Activated CD8-positive, alpha-beta T cell treated with anti-CD3 and anti-CD28 coated beads, Interleukin-2, amount 10 ng/mL, durations not matched to agents 7 days and 5 days (primary cell): ENCODE data around the gene PML. TPM values are rescaled to one million over a fixed set of nuclear protein-coding genes. Genes with fewer than 3 reads are reported as not detected.
"Not testable (repeated sequence)": the region's sequence is repeated elsewhere in the genome, so short reads cannot be mapped to it uniquely, and the experiment has no call there.

Source experiments
- ATAC-seq: fragments of 150-1000 bp; cut with Tn5 transposase; one replicate; pipeline ENCODE4 v1.10.0; 2021; ENCODE audit warnings: moderate library complexity
- CTCF ChIA-PET: fragments of 350-600 bp; sonication (Branson Sonifier 250); formaldehyde crosslinking; loops from one replicate; lab custom pipeline; 2021; ENCODE audit warnings: antibody characterized with exemption; lab: Charles Lee
- POLR2A ChIA-PET: fragments of 350-600 bp; sonication (Branson Sonifier 250); formaldehyde crosslinking; loops from one replicate; lab custom pipeline; 2021; ENCODE audit warnings: antibody characterized with exemption; lab: Charles Lee
- DNase-seq: peaks from one replicate; pipeline ENCODE4 v3.0.0-alpha.2; 2020
- H3K27ac Mint-ChIP-seq: one replicate; pipeline ENCODE4 v1.8.0; 2021; ENCODE audit warnings: mild to moderate bottlenecking, mixed read lengths
- H3K27me3 Mint-ChIP-seq: one replicate; pipeline ENCODE4 v1.8.0; 2021; ENCODE audit warnings: low read depth, mixed read lengths
- H3K36me3 Mint-ChIP-seq: one replicate; pipeline ENCODE4 v1.8.0; 2021; ENCODE audit warnings: low read depth, mixed read lengths
- H3K4me1 Mint-ChIP-seq: one replicate; pipeline ENCODE4 v1.8.0; 2021; ENCODE audit warnings: low read depth, mixed read lengths
- H3K4me3 Mint-ChIP-seq: one replicate; pipeline ENCODE4 v1.8.0; 2021; ENCODE audit warnings: mild to moderate bottlenecking, mixed read lengths
- H3K9me3 Mint-ChIP-seq: one replicate; pipeline ENCODE4 v1.8.0; 2022; ENCODE audit warnings: mixed read lengths; ENCODE audit not compliant: insufficient read depth
- total RNA-seq, 2 experiments: library from RNA; stranded (reverse); gene quantifications; one replicate each; pipeline ENCODE4 v1.2.3, GENCODE V29; 2021

Gene PML
- total RNA-seq, 2 experiments from 2014 or later, result 108 to 115 TPM

DNA sequence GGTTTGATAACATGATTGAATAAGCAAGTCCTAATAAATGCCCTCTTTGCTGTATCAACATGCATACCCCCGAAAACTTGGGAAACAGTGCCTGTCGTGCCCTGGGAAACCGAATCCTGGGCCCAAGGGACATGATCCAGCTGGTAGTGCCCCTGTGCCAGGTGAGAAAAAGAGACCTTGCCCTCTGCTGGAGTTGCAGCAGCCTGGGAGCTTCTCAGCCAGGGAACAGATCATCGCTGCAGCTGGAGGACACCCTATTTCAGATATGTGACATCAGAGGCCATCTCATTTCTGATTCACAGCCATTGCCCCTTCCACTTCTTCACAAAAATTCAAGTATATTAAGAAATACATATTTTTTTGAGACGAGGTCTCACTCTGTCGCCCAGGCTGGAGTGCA lies 34.7 kb upstream of the PML start:
- ATAC-seq (no peak), DNase-seq (no peak)
- Mint-ChIP-seq H3K4me3 (peak overlapping the region; percentile 52), H3K27ac (peak overlapping the region; percentile 85), H3K9me3 (no peaks in the 10 kb centered on the region), H3K36me3 (no peaks in the 10 kb centered on the region), H3K27me3 (no peaks in the 10 kb centered on the region), H3K4me1 (peaks cover 37% of the 10 kb centered on the region)
- POLR2A ChIA-PET, result interaction anchor here (0.6 to 1.1 kb wide), 3 partner anchors 14 to 51 kb away, joined by 3 read pairs; no protein-coding TSS in a partner anchor
- CTCF ChIA-PET, result interaction anchor here (0.8 to 14.6 kb wide), 10 partner anchors 10 to 89 kb away, joined by 3 to 310 read pairs (median 6); partner anchors contain the start of gene PML

DNA sequence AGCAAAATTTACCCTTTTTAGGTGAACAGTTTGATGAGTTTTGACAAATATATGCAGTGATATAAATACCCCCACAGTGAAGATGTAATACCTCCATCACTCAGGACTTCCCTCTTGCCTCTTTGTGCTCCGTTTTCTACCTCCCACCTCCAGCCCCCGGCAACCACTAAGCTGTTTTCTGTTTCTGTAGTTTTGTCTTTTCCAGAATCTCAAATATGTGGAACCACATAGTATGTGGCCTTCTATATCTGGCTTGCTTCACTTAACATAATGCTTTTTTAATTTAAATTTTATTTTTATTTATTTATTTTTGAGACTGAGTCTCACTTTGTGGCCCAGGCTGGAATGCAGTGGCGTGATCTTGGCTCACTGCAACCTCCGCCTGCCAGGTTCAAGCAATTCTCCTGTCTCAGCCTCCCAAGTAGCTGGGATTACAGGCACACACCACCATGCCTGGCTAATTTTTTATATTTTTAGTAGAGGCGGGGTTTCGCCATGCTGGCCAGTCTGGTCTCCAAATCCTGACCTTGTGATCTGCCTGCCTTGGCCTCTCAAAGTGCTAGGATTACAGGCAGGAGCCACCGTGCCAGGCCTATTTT lies 33.9 kb upstream of the PML start:
- not testable (repeated sequence) for H3K9me3 Mint-ChIP-seq, ATAC-seq, H3K27me3 Mint-ChIP-seq, DNase-seq, H3K36me3 Mint-ChIP-seq, H3K4me3 Mint-ChIP-seq
- ChIA-PET CTCF (interaction anchor here (0.8 to 14.6 kb wide), 5 partner anchors 9 to 54 kb away, joined by 3 to 310 read pairs (median 9); no protein-coding TSS in a partner anchor), POLR2A (interaction anchor here (0.6 to 1.1 kb wide), 2 partner anchors 13 to 26 kb away, joined by 3 read pairs; no protein-coding TSS in a partner anchor)
- H3K27ac Mint-ChIP-seq, result peak overlapping the region; percentile 58
- peaks cover 45% of the 10 kb centered on the region for H3K4me1 Mint-ChIP-seq

DNA sequence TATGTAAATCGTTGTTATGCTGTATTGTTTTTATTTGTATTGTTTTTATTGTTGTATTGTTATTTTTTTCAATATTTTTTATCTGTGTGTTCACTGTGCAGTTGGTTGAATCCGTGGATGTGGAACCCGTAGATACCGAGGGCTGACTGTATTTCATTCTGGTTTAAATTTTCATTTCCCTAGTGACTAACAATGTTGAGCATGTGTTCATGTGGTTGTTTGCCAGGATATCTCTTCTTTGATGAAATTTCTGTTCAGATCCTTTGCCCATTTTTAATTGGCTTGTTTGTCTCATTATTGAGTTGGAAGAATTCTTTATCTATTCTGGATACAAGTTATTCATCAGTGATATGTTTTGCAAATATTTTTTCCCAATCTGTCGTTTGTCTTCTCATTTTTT lies 32.1 kb upstream of the PML start:
- Mint-ChIP-seq H3K9me3 (no peaks in the 10 kb centered on the region), H3K4me3 (no peak overlapping the region), H3K4me1 (peaks cover 52% of the 10 kb centered on the region), H3K36me3 (no peaks in the 10 kb centered on the region), H3K27ac (no peak overlapping the region), H3K27me3 (no peaks in the 10 kb centered on the region)
- ChIA-PET CTCF (interaction anchor here (1.6 to 14.6 kb wide), 5 partner anchors 7 to 35 kb away, joined by 4 to 310 read pairs (median 20); partner anchors contain the start of genes PML and STOML1), POLR2A (no interaction called here)
- no peak for ATAC-seq
- DNase-seq, result no peak

DNA sequence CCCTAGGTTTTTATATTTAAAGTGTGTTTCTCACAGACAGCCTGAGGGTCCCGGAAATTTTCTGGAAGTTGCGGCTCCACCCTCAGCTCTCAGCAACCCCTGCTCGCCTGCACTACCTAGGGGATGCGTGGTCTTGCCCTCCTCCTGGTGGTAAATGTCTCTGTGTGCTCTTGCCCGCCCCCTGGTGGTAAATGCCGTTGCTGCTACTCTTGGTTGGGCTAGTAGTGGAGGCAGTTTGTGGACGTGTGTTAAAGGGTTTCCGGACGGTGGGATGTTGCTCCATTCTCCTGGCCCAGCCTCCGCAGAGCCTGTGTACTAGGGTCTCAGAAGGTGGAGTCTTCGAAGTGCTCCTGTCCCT lies 29.8 kb upstream of the PML start:
- H3K4me3 Mint-ChIP-seq, result peak overlapping the region; percentile 35
- CTCF ChIA-PET, result interaction anchor here (0.6 to 14.5 kb wide), 22 partner anchors 10 to 161 kb away, joined by 3 to 310 read pairs (median 4); partner anchors contain the start of genes PML, STOML1 and TBC1D21
- H3K27ac Mint-ChIP-seq, result peak overlapping the region; percentile 73
- no peaks in the 10 kb centered on the region for H3K27me3 Mint-ChIP-seq
- peaks cover 42% of the 10 kb centered on the region for H3K4me1 Mint-ChIP-seq
- peak; percentile 92 for DNase-seq
- H3K9me3 Mint-ChIP-seq, result no peaks in the 10 kb centered on the region
- ATAC-seq, result peak; percentile 87
- POLR2A ChIA-PET, result interaction anchor here (0.6 to 2.5 kb wide), 4 partner anchors 10 to 30 kb away, joined by 3 to 15 read pairs (median 4); partner anchors contain the start of gene PML
- H3K36me3 Mint-ChIP-seq, result no peaks in the 10 kb centered on the region

DNA sequence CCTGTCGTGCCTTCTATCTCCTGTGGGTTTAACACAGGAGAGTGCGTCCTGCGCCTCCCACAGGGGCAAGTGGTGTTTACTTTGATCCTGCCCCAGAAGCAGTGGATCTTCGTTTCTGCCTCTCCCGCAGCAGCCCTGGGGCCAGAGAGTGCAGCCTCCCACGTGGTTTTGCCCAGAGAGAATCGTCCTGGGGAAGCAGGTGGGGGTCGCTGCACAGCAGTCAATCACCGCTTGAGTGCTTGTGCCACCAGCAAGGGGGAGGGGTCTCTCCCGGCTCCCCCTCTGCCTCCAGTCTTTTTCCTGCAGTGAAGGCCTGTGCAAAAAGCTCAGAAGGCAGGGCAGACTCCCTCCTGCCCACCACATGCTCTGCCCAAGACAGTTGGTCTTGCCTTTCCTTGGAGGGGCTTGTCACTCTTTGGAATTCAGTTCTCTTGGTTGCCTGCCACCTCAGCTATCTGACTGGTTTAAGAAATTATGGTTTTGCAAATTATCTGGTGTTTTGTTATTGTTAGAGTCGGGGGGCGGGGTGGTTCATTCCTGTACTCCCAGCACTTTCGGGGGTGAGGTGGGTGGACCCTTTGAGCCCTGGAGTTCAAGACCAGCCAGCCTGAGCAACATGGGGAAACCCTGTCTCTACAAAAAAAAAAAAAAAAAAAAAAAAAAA lies 29.3 kb upstream of the PML start:
- ATAC-seq (peak; percentile 63), DNase-seq (no peak)
- Mint-ChIP-seq H3K27me3 (no peaks in the 10 kb centered on the region), H3K4me1 (peaks cover 40% of the 10 kb centered on the region), H3K4me3 (peak overlapping the region; percentile 35), H3K9me3 (no peaks in the 10 kb centered on the region), H3K27ac (peak overlapping the region; percentile 73), H3K36me3 (no peaks in the 10 kb centered on the region)
- ChIA-PET POLR2A (interaction anchor here (1.1 to 2.5 kb wide), 3 partner anchors 10 to 29 kb away, joined by 3 to 15 read pairs (median 4); partner anchors contain the start of gene PML), CTCF (interaction anchor here (0.8 to 14.5 kb wide), 14 partner anchors 9 to 160 kb away, joined by 3 to 310 read pairs (median 7); partner anchors contain the start of genes PML and STOML1)

DNA sequence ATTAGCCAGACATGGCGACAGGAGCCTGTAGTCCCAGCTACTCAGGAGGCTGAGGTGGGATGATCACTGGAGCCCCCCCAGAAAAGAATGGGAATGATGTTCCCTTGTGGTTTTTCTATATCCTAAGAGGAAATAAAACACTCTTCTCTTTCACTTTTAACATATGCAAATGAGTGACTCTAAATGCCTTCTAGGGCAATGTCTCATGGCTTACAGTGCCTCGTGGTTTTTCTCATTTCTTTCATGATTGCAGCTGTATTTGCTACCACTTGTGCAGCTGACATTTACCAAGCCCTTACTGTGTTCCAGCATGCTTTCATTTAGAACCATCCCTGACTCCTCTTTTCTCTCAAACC lies 28.8 kb upstream of the PML start:
- POLR2A ChIA-PET, result interaction anchor here (1.2 to 2.5 kb wide), 2 partner anchors 13 to 29 kb away, joined by 4 to 15 read pairs; partner anchors contain the start of gene PML

DNA sequence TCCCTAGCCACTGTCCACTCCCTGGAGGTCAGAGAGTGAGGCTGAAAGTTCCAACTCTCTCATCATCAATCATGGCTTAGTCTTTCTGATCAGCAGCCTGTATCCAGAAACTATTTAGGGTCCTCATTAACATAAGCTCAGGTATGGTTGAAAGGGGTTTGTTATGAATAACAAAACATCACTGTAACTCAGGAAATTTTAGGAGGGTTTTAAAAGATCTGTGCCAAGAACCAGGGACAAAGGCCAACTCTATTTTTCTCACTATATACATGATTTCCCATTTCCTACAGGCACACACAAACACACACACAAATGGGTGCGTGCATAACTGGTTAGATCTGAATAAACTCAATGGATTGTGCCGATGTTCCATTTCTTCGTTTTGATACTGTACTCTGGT lies 26.1 kb upstream of the PML start:
- Mint-ChIP-seq H3K27ac (no peak overlapping the region), H3K4me3 (no peak overlapping the region), H3K4me1 (peaks cover 47% of the 10 kb centered on the region), H3K9me3 (no peaks in the 10 kb centered on the region), H3K27me3 (peaks cover 3% of the 10 kb centered on the region), H3K36me3 (no peaks in the 10 kb centered on the region)
- ATAC-seq (no peak), DNase-seq (no peak)
- POLR2A ChIA-PET, result no interaction called here
- CTCF ChIA-PET, result interaction anchor here (8.5 to 14.5 kb wide), 2 partner anchors 13 to 78 kb away, joined by 177 to 310 read pairs; no protein-coding TSS in a partner anchor

More for the DNA sequence above, 28.8 kb upstream of the PML start:
- Mint-ChIP-seq H3K36me3 (no peaks in the 10 kb centered on the region), H3K27me3 (no peaks in the 10 kb centered on the region), H3K27ac (peak overlapping the region; percentile 90), H3K9me3 (no peaks in the 10 kb centered on the region), H3K4me3 (peak overlapping the region; percentile 47), H3K4me1 (peaks cover 38% of the 10 kb centered on the region)
- DNase-seq, result peak; percentile 39
- ATAC-seq, result peak; percentile 65
- CTCF ChIA-PET, result interaction anchor here (0.8 to 14.5 kb wide), 17 partner anchors 9 to 160 kb away, joined by 3 to 310 read pairs (median 4); partner anchors contain the start of genes PML and STOML1

DNA sequence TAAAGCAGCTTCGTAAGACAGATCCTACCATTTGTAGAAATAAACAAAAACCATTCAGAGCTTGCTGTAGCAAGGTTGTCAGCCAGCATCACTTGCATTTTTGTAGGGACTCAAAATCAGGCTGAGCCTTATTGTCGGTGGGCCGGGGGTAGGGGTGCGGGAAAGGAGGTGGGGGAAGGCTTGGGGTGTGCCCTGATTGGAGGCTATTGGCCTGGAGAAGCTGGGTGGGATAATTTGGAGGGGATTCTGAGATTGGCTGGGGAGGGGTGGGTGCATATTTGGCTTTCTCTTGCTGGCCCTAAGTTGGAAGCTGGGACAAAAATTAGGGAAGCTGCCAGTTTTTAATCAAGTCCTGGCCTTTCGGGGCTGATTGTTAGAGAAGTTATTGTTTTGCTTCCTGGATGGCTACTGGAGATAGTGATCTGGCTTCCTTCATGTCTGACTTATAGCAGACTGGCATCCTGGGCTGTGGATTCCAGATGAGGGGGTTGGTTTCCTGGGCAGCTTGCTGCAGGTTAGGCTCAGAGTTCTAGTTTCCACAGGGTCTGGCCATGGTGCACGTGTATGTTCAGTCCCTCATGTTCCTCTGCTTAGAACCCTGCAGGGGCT lies 25.3 kb upstream of the PML start:
- Mint-ChIP-seq H3K9me3 (no peaks in the 10 kb centered on the region), H3K4me3 (no peak overlapping the region), H3K27me3 (peaks cover 3% of the 10 kb centered on the region), H3K4me1 (peaks cover 51% of the 10 kb centered on the region), H3K27ac (no peak overlapping the region), H3K36me3 (no peaks in the 10 kb centered on the region)
- CTCF ChIA-PET, result interaction anchor here (1.1 to 14.5 kb wide), 3 partner anchors 14 to 351 kb away, joined by 3 to 310 read pairs (median 177); no protein-coding TSS in a partner anchor
- POLR2A ChIA-PET, result no interaction called here
- ATAC-seq (no peak), DNase-seq (no peak)

DNA sequence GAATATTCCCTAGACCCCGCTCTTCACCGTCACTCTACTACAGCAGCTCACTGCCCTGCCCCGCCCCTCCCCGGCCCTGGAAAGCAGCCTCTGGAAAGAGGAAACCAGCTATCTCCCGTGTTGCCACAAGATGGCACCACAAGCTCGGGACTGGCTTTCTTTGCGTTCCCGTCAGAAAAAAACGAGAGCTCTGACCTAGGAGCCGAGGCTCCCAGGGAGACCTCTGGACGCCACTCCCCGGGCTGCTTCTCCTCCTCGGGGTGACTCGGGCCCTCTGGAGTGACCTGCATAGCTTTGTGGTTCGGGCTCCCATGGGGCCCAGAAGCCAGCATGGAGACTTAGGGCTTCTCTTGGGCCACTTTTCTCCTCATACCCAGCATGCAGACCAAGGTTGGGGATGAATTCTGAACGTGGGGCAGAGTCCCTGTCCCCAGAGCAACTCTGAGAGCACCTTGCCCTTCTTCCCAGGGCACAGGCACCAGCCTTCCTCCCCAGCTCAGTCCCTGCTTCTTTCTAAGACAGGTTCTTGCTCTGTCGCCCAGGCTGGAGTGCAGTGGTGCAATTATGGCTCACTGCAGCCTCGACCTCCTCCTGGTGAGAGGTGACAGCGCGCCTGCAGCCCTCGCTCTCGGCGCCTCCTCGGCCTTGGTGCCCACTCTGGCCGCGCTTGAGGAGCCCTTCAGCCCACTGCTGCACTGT lies 21.4 kb upstream of the PML start:
- POLR2A ChIA-PET, result interaction anchor here (0.7 to 1.1 kb wide), 4 partner anchors 13 to 71 kb away, joined by 3 to 5 read pairs (median 3); partner anchors contain the start of gene PML
- Mint-ChIP-seq H3K4me1 (peaks cover 45% of the 10 kb centered on the region), H3K27ac (no peak overlapping the region), H3K27me3 (peaks cover 14% of the 10 kb centered on the region), H3K4me3 (no peak overlapping the region), H3K36me3 (peaks cover 2% of the 10 kb centered on the region), H3K9me3 (no peaks in the 10 kb centered on the region)
- CTCF ChIA-PET, result interaction anchor here (0.7 to 14.5 kb wide), 42 partner anchors 8 to 350 kb away, joined by 3 to 310 read pairs (median 5); partner anchors contain the start of genes ISLR2, PML and STOML1
- DNase-seq (peak; percentile 89), ATAC-seq (peak; percentile 89)

DNA sequence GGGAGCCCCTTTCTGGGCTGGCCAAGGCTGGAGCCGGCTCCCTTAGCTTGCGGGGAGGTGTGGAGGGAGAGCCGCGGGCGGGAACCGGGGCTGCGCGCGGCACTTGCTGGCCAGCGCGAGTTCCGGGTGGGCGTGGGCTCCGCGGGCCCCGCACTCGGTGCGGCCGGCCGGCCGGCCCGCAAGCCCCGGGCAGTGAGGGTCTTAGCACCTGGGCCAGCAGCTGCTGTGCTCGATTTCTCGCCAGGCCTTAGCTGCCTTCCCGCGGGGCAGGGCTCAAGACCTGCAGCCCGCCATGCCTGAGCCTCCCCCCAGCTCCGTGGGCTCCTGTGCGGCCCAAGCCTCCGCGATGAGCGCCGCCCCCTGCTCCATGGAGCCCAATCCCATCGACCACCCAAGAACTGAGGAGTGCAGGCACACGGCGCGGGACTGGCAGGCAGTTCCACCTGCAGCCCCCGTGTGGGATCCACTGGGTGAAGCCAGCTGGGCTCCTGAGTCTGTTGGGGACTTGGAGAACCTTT lies 20.8 kb upstream of the PML start:
- H3K4me3 Mint-ChIP-seq, H3K27ac Mint-ChIP-seq, H3K9me3 Mint-ChIP-seq, DNase-seq, ATAC-seq, H3K36me3 Mint-ChIP-seq: not testable (repeated sequence)
- CTCF ChIA-PET, result interaction anchor here (0.8 to 14.5 kb wide), 14 partner anchors 9 to 349 kb away, joined by 3 to 310 read pairs (median 6); partner anchors contain the start of genes PML and STOML1
- POLR2A ChIA-PET, result interaction anchor here (0.7 to 4.4 kb wide), 4 partner anchors 11 to 23 kb away, joined by 3 to 29 read pairs (median 5); partner anchors contain the start of genes PML and STOML1
- peaks cover 16% of the 10 kb centered on the region for H3K27me3 Mint-ChIP-seq
- H3K4me1 Mint-ChIP-seq, result peaks cover 43% of the 10 kb centered on the region
